Heart left ventricle (tissue), 16 donors: ENCODE measurements around the gene PDE3A. TPM values are rescaled to one million over a fixed set of nuclear protein-coding genes. Genes with fewer than 3 reads are reported as not detected.
A peak's percentile ranks its signal among the peaks of the same experiment; 100 is the strongest.

Source experiments
- ATAC-seq, 4 donors: fragments of 200-7000 bp; cut with Tn5 transposase; one replicate each; pipeline ENCODE4 v1.9.1; 2020 to 2022; ENCODE audit warnings: moderate library complexity in 4 of 4, mild to moderate bottlenecking in 3 of 4, moderate number of reproducible peaks in 1 of 4
- DNase-seq, 5 donors: peaks; one replicate each; pipeline ENCODE4 v3.0.0-alpha.2; 2020
- H3K27ac ChIP-seq, 12 donors: fragments of 200-600 bp; sonication (generic) in 4 of 12; one replicate each; pipeline versions ENCODE4 v1.5.0 to v1.8.0; 2016 to 2022; ENCODE audit warnings: mild to moderate bottlenecking in 2 of 12
- H3K27me3 ChIP-seq, 9 donors: fragments of 200-600 bp; sonication (generic) in 2 of 9; one replicate each; pipeline versions ENCODE4 v1.5.1 to v1.8.0; 2016 to 2022; ENCODE audit warnings: mild to moderate bottlenecking in 3 of 9
- H3K36me3 ChIP-seq, 9 donors: fragments of 200-600 bp; sonication (generic) in 2 of 9; one replicate each; pipeline versions ENCODE4 v1.5.0 to v1.8.0; 2018 to 2022; ENCODE audit warnings: mild to moderate bottlenecking in 2 of 9
- H3K4me1 ChIP-seq, 12 donors: fragments of 200-600 bp; sonication (generic) in 4 of 12; one replicate each; pipeline versions ENCODE4 v1.5.0 to v1.8.0; 2016 to 2022; ENCODE audit warnings: mild to moderate bottlenecking in 3 of 12
- H3K4me3 ChIP-seq, 12 donors: fragments of 200-600 bp; sonication (generic) in 4 of 12; one replicate each; pipeline versions ENCODE4 v1.5.0 to v1.8.0; 2017 to 2022; ENCODE audit warnings: mild to moderate bottlenecking in 9 of 12, moderate library complexity in 4 of 12
- H3K9me3 ChIP-seq, 12 donors: fragments of 200-600 bp; sonication (generic) in 4 of 12; one replicate each; pipeline versions ENCODE4 v1.5.0 to v1.8.0; 2016 to 2022; ENCODE audit warnings: mild to moderate bottlenecking in 1 of 12
- POLR2A ChIP-seq, 2 donors: fragments of 450-650 bp; IDR thresholded peaks; one replicate each; pipeline ENCODE4 v1.6.1; 2017; ENCODE audit warnings: antibody characterized with exemption in 2 of 2, mild to moderate bottlenecking in 2 of 2, moderate library complexity in 2 of 2
- WGBS, 4 donors: extraction: QIAGEN DNeasy Blood & Tissue Kit in 2 of 4; methylation state at CpG; one replicate each; pipeline versions ENCODE4 v1.1.5 to v1.1.7; 2013 to 2018; 5-methylcytosine and 5-hydroxymethylcytosine counted together
- intact Hi-C, 10 donors: fragments of 100-400 bp; cut with DNase I; formaldehyde crosslinking; loops; one replicate each; pipeline versions ENCODE4 v1.11.1 to v1.14.2; 2022
- polyA plus RNA-seq, 2 donors: library from polyadenylated mRNA; stranded (reverse); fragments of 200-250 nt; gene quantifications; one replicate each; pipeline ENCODE4 v1.2.3, GENCODE V29; 2013
- total RNA-seq, 9 donors: library from RNA; depleted of rRNA in 2 of 9; stranded (reverse); fragments of >200 nt in 2 of 9; fragmentation: NEBNext Ultra II Directional in 3 of 9; extraction: Animal tissue kit (Norgen Biotek cat#: 25700) in 3 of 9; gene quantifications; one replicate each; pipeline versions ENCODE4 v1.1.0 to v1.2.4, GENCODE V29; 2016 to 2023
- TF ChIP-seq, protein P1 (sequence below), 12 donors: fragments of 200-600 bp; sonication (generic) in 4 of 12; IDR thresholded peaks; one replicate each; pipeline versions ENCODE4 v1.5.0 to v1.8.0; 2018 to 2022; ENCODE audit warnings: antibody characterized with exemption in 12 of 12, mild to moderate bottlenecking in 5 of 12
- donor health status: ischemic (EF 13 %, LVEDD 7.1; RV severe dilation, severe dysfunction).
- donor health status: healthy with polysubstance abuse.
- donor health status: DM: no; HTN: yes; CAD: no.
- donor health status: DM: no; HTN: no; CAD: no.
- donor health status: ischemic (EF 25% LVEDD 6.9; RV normal size, moderate dysfunction).
- donor health status: ischemic (EF 25% LVEDD 5.7; RV mildly dilated, moderate dysfunction).
- donor health status: healthy.
- donor health status: DM: yes; HTN: yes; CAD: no.
- donor health status: ischemic (EF 35%, LVEDD 5.7; RV mildly dilated, moderate dysfunction).
- donor health status: nonischemic (EF 11% LVEDD 7.7; RV severe dilation, severe dysfunction).
- donor health status: DM: yes; HTN: yes; CAD: no.
- donor health status: PGD.
- donor health status: ischemic (EF 29% LVEDD 5.4; RV normal size, mild dysfunction).
- donor health status: nonischemic (EF 23%, LVEDD 6.1; RV moderate dilation, normal function).

Gene PDE3A
- total and polyA plus RNA-seq, 11 donors: 44.5 to 295 (median 183) TPM

DNA sequence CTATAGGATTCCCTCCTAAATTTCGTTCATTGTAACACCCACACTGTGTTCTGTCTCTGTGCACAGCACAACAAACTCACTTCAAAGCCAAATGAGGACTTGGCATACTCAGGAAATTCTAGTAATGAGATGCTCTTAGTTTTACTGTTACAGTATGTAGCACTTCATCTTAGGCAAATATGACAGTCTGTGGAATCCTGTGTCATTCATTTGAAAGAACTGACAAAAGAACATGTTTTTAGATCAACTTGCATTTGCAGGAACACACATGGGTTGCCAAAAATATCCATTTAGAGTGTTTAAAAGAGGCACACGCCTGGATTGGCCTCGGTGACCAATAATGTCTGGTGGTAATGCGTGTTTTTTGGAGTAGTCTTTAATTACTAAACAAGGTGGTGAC, 56.5 kb downstream of the PDE3A start:
- ATAC-seq: no peak
- Histone ChIP-seq H3K27me3 (no peaks in the 10 kb centered on the region), H3K27ac (peak overlapping the region in 7 of 12 donors; percentile 58 to 76 (median 71)), H3K4me3 (no peak overlapping the region), H3K9me3 (no peaks in the 10 kb centered on the region), H3K36me3 (no peaks in the 10 kb centered on the region), H3K4me1 (peaks cover 0 to 74% (median 21%) of the 10 kb centered on the region in 12 donors)
- no peak for DNase-seq
- WGBS, 4 donors: 37 to 42% (median 39%) methylated on average over 4 of the region's 4 CpGs
- intact Hi-C loops: loop anchor here in 1 of 10 donors (5.0 kb wide), 1 partner anchor 53 kb away; no protein-coding TSS in a partner anchor
- TF ChIP-seq, protein P1, sequence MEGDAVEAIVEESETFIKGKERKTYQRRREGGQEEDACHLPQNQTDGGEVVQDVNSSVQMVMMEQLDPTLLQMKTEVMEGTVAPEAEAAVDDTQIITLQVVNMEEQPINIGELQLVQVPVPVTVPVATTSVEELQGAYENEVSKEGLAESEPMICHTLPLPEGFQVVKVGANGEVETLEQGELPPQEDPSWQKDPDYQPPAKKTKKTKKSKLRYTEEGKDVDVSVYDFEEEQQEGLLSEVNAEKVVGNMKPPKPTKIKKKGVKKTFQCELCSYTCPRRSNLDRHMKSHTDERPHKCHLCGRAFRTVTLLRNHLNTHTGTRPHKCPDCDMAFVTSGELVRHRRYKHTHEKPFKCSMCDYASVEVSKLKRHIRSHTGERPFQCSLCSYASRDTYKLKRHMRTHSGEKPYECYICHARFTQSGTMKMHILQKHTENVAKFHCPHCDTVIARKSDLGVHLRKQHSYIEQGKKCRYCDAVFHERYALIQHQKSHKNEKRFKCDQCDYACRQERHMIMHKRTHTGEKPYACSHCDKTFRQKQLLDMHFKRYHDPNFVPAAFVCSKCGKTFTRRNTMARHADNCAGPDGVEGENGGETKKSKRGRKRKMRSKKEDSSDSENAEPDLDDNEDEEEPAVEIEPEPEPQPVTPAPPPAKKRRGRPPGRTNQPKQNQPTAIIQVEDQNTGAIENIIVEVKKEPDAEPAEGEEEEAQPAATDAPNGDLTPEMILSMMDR (IDR thresholded peaks at IDR 0.05): no peak
- no peak for TF ChIP-seq POLR2A (IDR thresholded peaks at IDR 0.05)

DNA sequence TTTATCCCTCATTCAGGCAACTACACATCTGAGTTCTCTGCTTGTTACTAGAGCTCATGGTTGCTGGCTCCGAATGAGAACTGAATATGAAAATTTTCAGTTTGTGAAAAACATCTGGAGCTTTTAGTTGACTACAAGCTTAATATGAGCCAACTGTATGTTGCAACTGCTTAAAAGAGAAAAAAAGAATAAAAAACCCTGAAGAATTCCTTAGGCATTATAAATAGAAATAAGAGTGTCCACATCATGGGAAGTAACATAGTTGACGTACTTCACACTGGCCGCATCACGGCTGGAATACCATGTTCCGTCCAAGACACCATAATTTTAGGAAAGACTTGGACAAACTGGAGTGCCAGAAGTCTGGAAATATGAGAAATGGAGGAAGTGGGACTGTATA, 57.9 kb downstream of the PDE3A start:
- WGBS, 4 donors: 32 to 46% (median 44%) methylated on average over 5 of the region's 5 CpGs
- Histone ChIP-seq H3K4me1 (peaks cover 0 to 77% (median 22%) of the 10 kb centered on the region in 12 donors), H3K27ac (peak overlapping the region; percentile 15 to 76 (median 62)), H3K9me3 (no peaks in the 10 kb centered on the region), H3K27me3 (no peaks in the 10 kb centered on the region), H3K4me3 (peak overlapping the region in 1 of 12 donors; percentile 9), H3K36me3 (no peaks in the 10 kb centered on the region)
- TF ChIP-seq POLR2A (IDR thresholded peaks at IDR 0.05): no peak
- TF ChIP-seq, protein P1 (IDR thresholded peaks at IDR 0.05): no peak
- intact Hi-C loops: no loop called here
- DNase-seq (peak in 4 of 5 donors; percentile 39 to 64 (median 54)), ATAC-seq (peak; percentile 81 to 83 (median 82))

DNA sequence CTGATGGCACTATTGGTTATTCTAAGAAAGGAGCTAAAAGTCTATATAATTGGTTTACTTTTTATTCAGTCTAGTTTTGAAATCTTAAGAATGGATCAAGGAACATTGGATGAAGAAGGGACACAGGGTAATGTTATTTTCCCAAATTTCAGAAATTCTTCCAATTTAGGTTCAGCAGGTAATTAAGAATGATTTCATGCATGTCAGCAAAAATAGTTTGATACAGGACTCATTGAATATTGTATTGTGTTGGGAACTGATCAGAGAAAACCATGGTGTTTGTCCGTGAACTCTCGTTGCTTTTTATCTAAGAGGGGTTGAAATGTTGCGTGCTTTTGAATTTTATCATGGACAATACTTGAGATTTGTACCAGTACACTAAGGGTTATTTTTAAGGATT, 58.6 kb downstream of the PDE3A start:
- DNase-seq: no peak

DNA sequence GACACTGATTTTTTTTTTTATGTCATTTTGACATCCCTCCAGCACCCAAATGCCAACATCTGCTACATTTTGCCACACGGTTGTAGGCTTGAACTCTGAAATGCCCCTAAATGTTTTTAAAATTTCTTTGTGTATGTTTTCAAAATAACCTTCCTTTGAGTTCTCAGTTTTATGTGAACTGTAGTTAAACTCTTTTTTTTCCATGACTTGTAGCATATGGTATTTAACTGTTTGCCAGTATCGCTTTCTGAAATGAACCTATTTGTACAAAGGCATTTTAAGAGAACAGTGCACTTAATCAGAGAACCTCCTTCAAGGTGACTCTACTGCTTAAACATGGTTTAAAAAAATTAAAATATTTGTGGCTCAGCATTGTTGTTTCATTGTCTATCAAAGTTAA, 61.5 kb downstream of the PDE3A start:
- peaks cover 0 to 76% (median 33%) of the 10 kb centered on the region in 12 donors for H3K4me1 ChIP-seq
- H3K4me3 ChIP-seq: no peak overlapping the region
- intact Hi-C loops: no loop called here

More for the DNA sequence above, 58.6 kb downstream of the PDE3A start:
- Histone ChIP-seq H3K4me3 (no peak overlapping the region), H3K36me3 (no peaks in the 10 kb centered on the region), H3K9me3 (no peaks in the 10 kb centered on the region), H3K27ac (peak overlapping the region; percentile 15 to 76 (median 62)), H3K4me1 (peaks cover 0 to 75% (median 23%) of the 10 kb centered on the region in 12 donors), H3K27me3 (no peaks in the 10 kb centered on the region)
- no peak for TF ChIP-seq POLR2A (IDR thresholded peaks at IDR 0.05)
- TF ChIP-seq, protein P1 (IDR thresholded peaks at IDR 0.05): no peak
- ATAC-seq: no peak
- WGBS, 4 donors: 49 to 63% (median 52%) methylated on average over 3 of the region's 3 CpGs
- intact Hi-C loops: no loop called here

More for the DNA sequence above, 61.5 kb downstream of the PDE3A start:
- WGBS, 4 donors: 38 to 52% (median 40%) methylated on average over 2 of the region's 2 CpGs
- H3K27ac ChIP-seq: peak overlapping the region in 7 of 12 donors; percentile 6 to 45 (median 28)
- TF ChIP-seq POLR2A (IDR thresholded peaks at IDR 0.05): no peak
- TF ChIP-seq, protein P1 (IDR thresholded peaks at IDR 0.05): no peak
- no peak for ATAC-seq
- no peaks in the 10 kb centered on the region for H3K36me3 ChIP-seq
- no peaks in the 10 kb centered on the region for H3K9me3 ChIP-seq
- no peak for DNase-seq
- no peaks in the 10 kb centered on the region for H3K27me3 ChIP-seq
